ENCODE data around the gene MAS1L.

The MAS1L gene

DNA sequence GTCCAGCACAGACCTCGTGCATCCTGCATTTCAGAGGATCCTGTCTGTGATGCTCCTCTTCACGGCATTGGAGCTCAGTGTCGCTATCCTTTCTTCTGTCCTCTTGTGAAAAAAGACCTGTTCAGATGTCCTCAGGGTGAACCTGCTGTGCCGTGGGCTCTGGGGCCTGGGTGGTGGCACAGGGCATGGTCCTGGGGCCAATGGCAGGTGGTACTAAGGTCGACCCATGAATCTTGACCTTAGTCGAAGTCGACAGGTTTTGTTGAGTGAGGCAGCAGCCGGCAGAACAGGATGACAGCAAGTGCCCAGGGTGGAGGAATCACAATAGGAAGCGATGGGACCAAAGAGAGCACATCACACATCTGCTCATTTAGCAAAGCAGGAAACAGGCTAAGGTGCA, 22.0 kb upstream of the MAS1L start:
- no peaks in the 10 kb centered on the region for H3K4me1 ChIP-seq
- H3K36me3 ChIP-seq, result no peaks in the 10 kb centered on the region
- H3K9me3 ChIP-seq, result no peaks in the 10 kb centered on the region
- H3K4me3 ChIP-seq (ENCODE audit: low read depth, low read length), result no peak overlapping the region
- DNase-seq, result no peak
- TF ChIP-seq, protein P1, sequence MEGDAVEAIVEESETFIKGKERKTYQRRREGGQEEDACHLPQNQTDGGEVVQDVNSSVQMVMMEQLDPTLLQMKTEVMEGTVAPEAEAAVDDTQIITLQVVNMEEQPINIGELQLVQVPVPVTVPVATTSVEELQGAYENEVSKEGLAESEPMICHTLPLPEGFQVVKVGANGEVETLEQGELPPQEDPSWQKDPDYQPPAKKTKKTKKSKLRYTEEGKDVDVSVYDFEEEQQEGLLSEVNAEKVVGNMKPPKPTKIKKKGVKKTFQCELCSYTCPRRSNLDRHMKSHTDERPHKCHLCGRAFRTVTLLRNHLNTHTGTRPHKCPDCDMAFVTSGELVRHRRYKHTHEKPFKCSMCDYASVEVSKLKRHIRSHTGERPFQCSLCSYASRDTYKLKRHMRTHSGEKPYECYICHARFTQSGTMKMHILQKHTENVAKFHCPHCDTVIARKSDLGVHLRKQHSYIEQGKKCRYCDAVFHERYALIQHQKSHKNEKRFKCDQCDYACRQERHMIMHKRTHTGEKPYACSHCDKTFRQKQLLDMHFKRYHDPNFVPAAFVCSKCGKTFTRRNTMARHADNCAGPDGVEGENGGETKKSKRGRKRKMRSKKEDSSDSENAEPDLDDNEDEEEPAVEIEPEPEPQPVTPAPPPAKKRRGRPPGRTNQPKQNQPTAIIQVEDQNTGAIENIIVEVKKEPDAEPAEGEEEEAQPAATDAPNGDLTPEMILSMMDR (IDR thresholded peaks at IDR 0.05; ENCODE audit: low read depth, low read length), result no peak
- no peaks in the 10 kb centered on the region for H3K27me3 ChIP-seq

DNA sequence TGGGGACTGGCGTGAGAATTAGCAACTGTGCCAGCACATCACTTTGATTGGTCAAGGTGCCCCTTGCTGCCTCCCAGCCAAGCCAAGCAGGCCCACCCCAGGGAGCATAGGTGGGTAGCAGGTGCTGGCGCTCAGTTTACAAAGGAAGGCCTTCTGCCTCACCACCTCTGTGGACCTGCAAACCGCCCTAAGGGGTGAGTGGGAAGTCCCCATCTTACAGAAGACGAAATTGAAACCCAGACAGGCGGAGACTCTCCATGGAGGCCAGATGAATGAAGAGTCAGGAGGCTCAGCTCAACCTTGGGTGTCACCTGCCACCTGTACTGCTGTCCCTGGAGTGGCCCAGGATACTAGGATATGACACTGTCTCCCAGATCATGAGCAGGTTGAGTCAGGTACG, 21.5 kb upstream of the MAS1L start:
- H3K9me3 ChIP-seq, result no peaks in the 10 kb centered on the region
- no peaks in the 10 kb centered on the region for H3K4me1 ChIP-seq

DNA sequence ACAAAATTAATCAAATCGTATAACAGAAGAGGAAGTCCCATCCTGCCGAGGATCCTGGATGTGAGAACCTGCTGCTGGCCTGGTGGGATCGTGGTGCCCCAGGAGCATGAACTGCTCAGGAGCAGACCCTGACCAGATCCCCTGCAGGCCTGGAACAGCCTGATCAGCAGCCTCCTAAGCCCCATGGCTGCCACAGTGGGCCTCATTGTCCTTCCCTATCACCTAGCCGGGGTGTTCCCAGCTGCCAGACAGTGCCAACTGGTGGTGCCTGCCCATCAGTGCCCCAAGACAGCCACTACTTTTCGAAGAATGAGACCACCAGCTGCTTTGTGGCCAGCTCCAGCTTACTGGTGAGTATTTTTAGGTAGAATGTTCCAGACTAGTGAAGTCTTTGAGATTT, 19.6 kb upstream of the MAS1L start:
- TF ChIP-seq, protein P1 (IDR thresholded peaks at IDR 0.05; ENCODE audit: low read depth, low read length), result no peak
- no peaks in the 10 kb centered on the region for H3K27me3 ChIP-seq

More for the DNA sequence above, 21.5 kb upstream of the MAS1L start:
- Histone ChIP-seq H3K36me3 (no peaks in the 10 kb centered on the region), H3K4me3 (ENCODE audit: low read depth, low read length) (no peak overlapping the region), H3K27me3 (no peaks in the 10 kb centered on the region)
- DNase-seq, result no peak
- TF ChIP-seq, protein P1 (IDR thresholded peaks at IDR 0.05; ENCODE audit: low read depth, low read length), result no peak

DNA sequence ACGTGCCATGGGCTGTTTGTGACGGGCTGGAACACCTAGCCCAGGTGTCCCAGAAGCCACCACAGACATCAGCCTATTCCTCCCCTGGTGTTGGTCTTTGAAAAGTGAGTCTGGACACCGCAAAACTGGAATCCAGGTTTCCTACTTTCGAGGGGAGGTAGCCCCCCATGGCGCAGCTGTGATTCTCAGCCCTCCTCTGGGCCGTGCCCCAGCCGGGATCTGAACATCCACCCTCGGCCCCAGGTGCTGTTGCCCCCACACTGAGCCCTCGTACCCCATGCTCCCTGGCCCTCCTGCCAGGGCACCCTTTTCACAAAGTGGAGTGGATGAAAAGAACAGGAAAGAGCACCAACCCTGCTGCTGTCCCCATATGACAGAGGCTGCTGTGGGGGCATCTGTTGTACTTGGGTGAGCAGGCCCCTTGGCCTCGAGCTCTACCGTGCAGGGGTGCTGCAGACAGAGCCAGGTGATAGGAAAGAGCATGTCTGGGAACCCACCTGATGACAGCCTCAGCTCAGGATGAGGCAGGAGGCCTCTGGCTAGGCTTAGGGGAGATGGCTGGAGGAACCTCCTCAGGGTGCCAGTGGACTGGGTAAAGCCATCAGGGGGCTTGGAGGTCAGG, 18.8 kb upstream of the MAS1L start:
- Histone ChIP-seq H3K9me3 (no peaks in the 10 kb centered on the region), H3K36me3 (no peaks in the 10 kb centered on the region), H3K4me1 (no peaks in the 10 kb centered on the region), H3K4me3 (ENCODE audit: low read depth, low read length) (no peak overlapping the region), H3K27me3 (no peaks in the 10 kb centered on the region)
- TF ChIP-seq, protein P1 (IDR thresholded peaks at IDR 0.05; ENCODE audit: low read depth, low read length), result no peak
- DNase-seq, result no peak

More for the DNA sequence above, 19.6 kb upstream of the MAS1L start:
- DNase-seq, result no peak
- Histone ChIP-seq H3K9me3 (no peaks in the 10 kb centered on the region), H3K4me1 (no peaks in the 10 kb centered on the region), H3K4me3 (ENCODE audit: low read depth, low read length) (no peak overlapping the region), H3K36me3 (no peaks in the 10 kb centered on the region)

DNA sequence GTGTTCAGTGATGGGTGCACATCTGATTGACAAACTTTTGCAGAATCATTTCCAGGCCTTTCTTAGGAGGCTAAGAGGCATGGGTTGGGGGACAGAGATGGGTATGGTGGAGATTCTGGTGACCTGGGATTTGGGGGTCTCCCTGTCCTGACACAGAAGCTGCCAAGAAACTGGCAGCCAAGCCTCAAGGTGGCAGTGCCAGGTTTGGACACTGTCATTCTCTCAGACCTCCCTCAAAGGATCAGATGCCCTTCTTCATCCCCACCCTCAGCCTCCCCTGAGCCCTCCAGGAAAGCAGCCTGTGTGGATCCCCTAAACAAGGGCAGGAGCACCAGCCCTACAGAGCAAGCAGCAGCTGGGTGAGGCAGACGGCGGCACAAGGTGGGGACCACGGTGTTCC, 18.1 kb upstream of the MAS1L start:
- DNase-seq, result no peak
- Histone ChIP-seq H3K9me3 (no peaks in the 10 kb centered on the region), H3K4me3 (ENCODE audit: low read depth, low read length) (no peak overlapping the region), H3K4me1 (no peaks in the 10 kb centered on the region), H3K36me3 (no peaks in the 10 kb centered on the region), H3K27me3 (no peaks in the 10 kb centered on the region)
- TF ChIP-seq, protein P1 (IDR thresholded peaks at IDR 0.05; ENCODE audit: low read depth, low read length), result no peak

DNA sequence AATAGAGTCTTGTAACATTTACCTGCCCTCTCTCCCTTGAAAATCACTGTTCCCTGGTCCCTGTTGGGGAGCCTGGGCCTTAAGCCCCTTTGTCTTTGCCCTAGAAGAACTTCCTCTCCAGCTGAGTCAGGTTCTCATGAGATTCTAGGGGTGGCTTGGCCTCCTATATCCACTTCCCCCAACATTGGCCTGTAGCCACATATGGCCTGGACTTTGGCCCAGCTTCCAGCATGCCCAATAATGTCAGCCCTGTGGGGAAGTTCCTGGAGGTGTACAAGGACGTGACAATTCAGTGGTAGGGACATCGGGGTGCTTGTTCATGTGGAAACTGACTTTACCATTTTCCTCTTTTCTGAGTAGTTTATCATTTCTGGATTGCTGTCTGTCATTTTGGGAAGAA, 17.2 kb upstream of the MAS1L start:
- no peaks in the 10 kb centered on the region for H3K36me3 ChIP-seq
- no peaks in the 10 kb centered on the region for H3K4me1 ChIP-seq
- DNase-seq, result no peak
- TF ChIP-seq, protein P1 (IDR thresholded peaks at IDR 0.05; ENCODE audit: low read depth, low read length), result no peak
- H3K27me3 ChIP-seq, result no peaks in the 10 kb centered on the region
- H3K9me3 ChIP-seq, result no peaks in the 10 kb centered on the region
- H3K4me3 ChIP-seq (ENCODE audit: low read depth, low read length), result no peak overlapping the region
